Measurements from ENCODE around the gene CCDC157.
A peak's percentile ranks its signal among the peaks of the same experiment; 100 is the strongest.

DNA sequence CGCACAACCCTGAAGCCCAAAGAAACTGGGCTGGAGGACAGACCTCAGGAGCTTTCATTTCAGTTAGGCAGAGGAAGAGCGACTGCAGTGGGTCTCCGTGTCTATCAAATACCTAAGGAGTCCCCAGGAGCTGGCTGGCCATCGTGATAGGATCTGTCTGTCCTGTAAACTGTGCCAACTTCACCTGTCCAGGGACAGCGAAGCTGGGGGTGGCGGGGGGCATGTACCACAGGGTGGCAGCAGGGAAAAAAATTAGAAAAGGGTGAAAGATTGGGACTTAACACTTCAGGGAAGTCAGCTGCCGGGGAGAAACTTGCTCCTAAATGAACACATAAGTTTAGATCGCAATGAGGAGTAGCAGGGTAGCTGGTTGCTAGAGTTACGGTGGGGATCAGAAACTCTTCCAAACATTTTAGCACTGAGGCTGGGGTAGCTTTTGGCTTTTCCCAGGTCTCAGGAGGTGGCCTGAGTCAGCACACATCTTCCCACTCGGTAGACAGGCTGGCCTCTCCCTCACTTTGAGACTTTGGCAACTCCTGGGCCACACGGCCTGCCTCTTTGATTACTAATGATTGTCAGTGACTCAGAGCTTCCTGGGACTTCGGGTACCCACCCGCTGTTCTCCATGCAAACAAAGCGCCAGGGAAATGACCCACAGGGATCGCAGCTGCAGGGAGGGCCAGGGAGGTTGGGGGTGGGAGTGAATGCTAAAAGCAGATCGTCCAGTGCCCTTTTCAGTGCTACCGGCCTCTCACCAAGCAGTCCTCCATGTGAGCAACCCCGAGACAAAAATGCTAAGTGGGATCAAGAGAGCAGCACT is 65.9 kb downstream of the CCDC157 start:
- peak; percentile 26; the same call in 1 of the 2 replicates for TF ChIP-seq NFIC (IDR thresholded peaks at IDR 0.05; ENCODE audit: borderline replicate concordance)
- TF ChIP-seq, protein P1, sequence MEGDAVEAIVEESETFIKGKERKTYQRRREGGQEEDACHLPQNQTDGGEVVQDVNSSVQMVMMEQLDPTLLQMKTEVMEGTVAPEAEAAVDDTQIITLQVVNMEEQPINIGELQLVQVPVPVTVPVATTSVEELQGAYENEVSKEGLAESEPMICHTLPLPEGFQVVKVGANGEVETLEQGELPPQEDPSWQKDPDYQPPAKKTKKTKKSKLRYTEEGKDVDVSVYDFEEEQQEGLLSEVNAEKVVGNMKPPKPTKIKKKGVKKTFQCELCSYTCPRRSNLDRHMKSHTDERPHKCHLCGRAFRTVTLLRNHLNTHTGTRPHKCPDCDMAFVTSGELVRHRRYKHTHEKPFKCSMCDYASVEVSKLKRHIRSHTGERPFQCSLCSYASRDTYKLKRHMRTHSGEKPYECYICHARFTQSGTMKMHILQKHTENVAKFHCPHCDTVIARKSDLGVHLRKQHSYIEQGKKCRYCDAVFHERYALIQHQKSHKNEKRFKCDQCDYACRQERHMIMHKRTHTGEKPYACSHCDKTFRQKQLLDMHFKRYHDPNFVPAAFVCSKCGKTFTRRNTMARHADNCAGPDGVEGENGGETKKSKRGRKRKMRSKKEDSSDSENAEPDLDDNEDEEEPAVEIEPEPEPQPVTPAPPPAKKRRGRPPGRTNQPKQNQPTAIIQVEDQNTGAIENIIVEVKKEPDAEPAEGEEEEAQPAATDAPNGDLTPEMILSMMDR (IDR thresholded peaks at IDR 0.05) = no peak
- TF ChIP-seq, protein P2, sequence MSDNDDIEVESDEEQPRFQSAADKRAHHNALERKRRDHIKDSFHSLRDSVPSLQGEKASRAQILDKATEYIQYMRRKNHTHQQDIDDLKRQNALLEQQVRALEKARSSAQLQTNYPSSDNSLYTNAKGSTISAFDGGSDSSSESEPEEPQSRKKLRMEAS (IDR thresholded peaks at IDR 0.05; ENCODE audit: low read depth) = no peak; the same call in none of the 2 replicates
